Transverse colon (tissue), 4 donors: ENCODE results near the gene CLK3.
"Not testable (repeated sequence)": the region's sequence is repeated elsewhere in the genome, so short reads cannot be mapped to it uniquely, and the experiment has no call there.

Experiments used
- CTCF ChIP-seq, 5 experiments: fragments of 200-600 bp in 3 of 5; fragments of 450-650 bp in 2 of 5; sonication (generic) in 3 of 5; IDR thresholded peaks; 1 replicate in 2 of 5; 2 replicates in 3 of 5; pipeline ENCODE4 v1.5.1; 2016 to 2017; ENCODE audit warnings: antibody characterized with exemption in 5 of 5, inconsistent platforms in 3 of 5, mild to moderate bottlenecking in 2 of 5, moderate library complexity in 1 of 5
- EP300 ChIP-seq: sonication (generic); formaldehyde crosslinking; IDR thresholded peaks from one replicate; pipeline ENCODE4 v1.6.1; 2017; ENCODE audit warnings: antibody characterized with exemption, low read depth
- POLR2AphosphoS5 ChIP-seq, 3 donors: sonication (generic); formaldehyde crosslinking; IDR thresholded peaks; one replicate each; pipeline ENCODE4 v1.6.1; 2016; ENCODE audit warnings: antibody characterized with exemption in 3 of 3

GRCh38 chr15:74629696-74630095 lies 14.1 kb downstream of the CLK3 start:
- TF ChIP-seq CTCF (IDR thresholded peaks at IDR 0.05); POLR2AphosphoS5 (IDR thresholded peaks at IDR 0.05); EP300: not testable (repeated sequence)
